HL-60 (cell line): ENCODE data around the gene CCNY.

ENCODE experiments used
- DNase-seq, 2 experiments: peaks; one replicate each; pipeline ENCODE4 v3.0.0-alpha.2; 2010 to 2020; ENCODE audit warnings: low read depth in 1 of 2, low spot score in 1 of 2
- H3K27ac ChIP-seq: fragments of 250-450 bp; sonication (Bioruptor Pico); replicated peaks from 2 replicates; pipeline ENCODE4 v1.5.1; 2020; ENCODE audit warnings: mild to moderate bottlenecking, moderate library complexity
- H3K27me3 ChIP-seq: fragments of 250-450 bp; sonication (Bioruptor Pico); 2 replicates; pipeline ENCODE4 v1.5.1; 2021; ENCODE audit warnings: mild to moderate bottlenecking, moderate library complexity; ENCODE audit not compliant: insufficient read depth, poor library complexity, severe bottlenecking
- H3K4me3 ChIP-seq: replicated peaks from 2 replicates; pipeline ENCODE4 v1.5.1; 2011; ENCODE audit warnings: mild to moderate bottlenecking, control low read depth, low read length; ENCODE audit not compliant: insufficient read depth
- GABPA ChIP-seq: IDR thresholded peaks from 2 replicates; pipeline ENCODE4 v1.6.1; 2012; ENCODE audit warnings: low read depth
- POLR2AphosphoS5 ChIP-seq: IDR thresholded peaks from 2 replicates; pipeline ENCODE4 v1.6.1; 2012; ENCODE audit warnings: low read depth
- SPI1 ChIP-seq: IDR thresholded peaks from 2 replicates; pipeline ENCODE4 v1.6.1; 2012; ENCODE audit warnings: low read depth, mild to moderate bottlenecking, borderline replicate concordance
- TF ChIP-seq, protein P1 (sequence below): IDR thresholded peaks from one replicate; pipeline ENCODE4 v1.5.1; 2011; ENCODE audit warnings: low read length, control low read depth, inconsistent platforms; ENCODE audit not compliant: insufficient read depth
- TF ChIP-seq, protein P2 (sequence below): IDR thresholded peaks from 2 replicates; pipeline ENCODE4 v1.6.1; 2012; ENCODE audit warnings: low read depth; ENCODE audit not compliant: insufficient replicate concordance

Gene CCNY

DNA sequence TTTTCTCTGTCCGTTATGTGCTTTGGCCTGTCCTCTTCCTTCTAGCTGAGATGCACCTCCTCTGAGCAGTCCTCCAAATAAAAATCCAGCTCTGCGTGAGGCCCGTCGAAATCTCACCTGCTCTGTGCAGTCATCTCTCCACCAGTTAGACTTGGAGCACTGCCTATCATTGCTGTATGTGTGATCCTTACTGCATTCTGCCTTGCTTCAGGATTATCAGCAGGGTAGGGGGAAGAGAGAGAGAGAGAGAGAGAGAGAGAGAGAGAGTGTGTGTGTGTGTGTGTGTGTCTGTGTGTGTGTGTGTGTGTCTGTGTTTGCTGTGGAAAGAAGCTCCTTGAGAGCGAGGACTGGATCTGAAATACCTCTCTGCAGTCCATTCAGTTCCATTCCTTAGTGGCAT, 129.4 kb downstream of the CCNY start:
- Histone ChIP-seq H3K27ac (no peak overlapping the region), H3K27me3 (no peaks in the 10 kb centered on the region), H3K4me3 (no peak overlapping the region)
- TF ChIP-seq, protein P1, sequence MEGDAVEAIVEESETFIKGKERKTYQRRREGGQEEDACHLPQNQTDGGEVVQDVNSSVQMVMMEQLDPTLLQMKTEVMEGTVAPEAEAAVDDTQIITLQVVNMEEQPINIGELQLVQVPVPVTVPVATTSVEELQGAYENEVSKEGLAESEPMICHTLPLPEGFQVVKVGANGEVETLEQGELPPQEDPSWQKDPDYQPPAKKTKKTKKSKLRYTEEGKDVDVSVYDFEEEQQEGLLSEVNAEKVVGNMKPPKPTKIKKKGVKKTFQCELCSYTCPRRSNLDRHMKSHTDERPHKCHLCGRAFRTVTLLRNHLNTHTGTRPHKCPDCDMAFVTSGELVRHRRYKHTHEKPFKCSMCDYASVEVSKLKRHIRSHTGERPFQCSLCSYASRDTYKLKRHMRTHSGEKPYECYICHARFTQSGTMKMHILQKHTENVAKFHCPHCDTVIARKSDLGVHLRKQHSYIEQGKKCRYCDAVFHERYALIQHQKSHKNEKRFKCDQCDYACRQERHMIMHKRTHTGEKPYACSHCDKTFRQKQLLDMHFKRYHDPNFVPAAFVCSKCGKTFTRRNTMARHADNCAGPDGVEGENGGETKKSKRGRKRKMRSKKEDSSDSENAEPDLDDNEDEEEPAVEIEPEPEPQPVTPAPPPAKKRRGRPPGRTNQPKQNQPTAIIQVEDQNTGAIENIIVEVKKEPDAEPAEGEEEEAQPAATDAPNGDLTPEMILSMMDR = no peak
- TF ChIP-seq SPI1 = no peak
- no peak for DNase-seq

DNA sequence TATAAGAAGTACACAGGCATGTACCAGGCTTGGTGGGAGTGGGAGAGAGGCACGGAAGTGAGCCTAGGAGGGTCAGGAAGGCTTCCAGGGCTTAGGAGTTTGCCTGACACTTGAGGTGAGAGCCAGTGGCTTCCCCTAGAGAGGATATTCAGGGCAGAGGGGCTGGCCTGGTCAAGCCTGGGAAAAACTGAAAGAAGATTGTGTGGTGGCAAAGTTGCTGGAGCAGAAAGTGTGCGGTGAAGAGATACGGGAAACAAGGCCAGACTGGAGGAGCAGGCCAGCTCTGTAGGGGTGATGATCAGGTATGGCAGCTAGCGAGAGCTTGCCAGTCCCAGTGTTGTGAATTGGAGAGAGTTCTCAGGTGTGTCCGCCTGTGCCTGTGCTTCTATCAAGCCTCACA, 129.9 kb downstream of the CCNY start:
- no peak for DNase-seq
- Histone ChIP-seq H3K27ac (no peak overlapping the region), H3K4me3 (no peak overlapping the region), H3K27me3 (no peaks in the 10 kb centered on the region)
- TF ChIP-seq, protein P1 = no peak
- TF ChIP-seq, protein P2, sequence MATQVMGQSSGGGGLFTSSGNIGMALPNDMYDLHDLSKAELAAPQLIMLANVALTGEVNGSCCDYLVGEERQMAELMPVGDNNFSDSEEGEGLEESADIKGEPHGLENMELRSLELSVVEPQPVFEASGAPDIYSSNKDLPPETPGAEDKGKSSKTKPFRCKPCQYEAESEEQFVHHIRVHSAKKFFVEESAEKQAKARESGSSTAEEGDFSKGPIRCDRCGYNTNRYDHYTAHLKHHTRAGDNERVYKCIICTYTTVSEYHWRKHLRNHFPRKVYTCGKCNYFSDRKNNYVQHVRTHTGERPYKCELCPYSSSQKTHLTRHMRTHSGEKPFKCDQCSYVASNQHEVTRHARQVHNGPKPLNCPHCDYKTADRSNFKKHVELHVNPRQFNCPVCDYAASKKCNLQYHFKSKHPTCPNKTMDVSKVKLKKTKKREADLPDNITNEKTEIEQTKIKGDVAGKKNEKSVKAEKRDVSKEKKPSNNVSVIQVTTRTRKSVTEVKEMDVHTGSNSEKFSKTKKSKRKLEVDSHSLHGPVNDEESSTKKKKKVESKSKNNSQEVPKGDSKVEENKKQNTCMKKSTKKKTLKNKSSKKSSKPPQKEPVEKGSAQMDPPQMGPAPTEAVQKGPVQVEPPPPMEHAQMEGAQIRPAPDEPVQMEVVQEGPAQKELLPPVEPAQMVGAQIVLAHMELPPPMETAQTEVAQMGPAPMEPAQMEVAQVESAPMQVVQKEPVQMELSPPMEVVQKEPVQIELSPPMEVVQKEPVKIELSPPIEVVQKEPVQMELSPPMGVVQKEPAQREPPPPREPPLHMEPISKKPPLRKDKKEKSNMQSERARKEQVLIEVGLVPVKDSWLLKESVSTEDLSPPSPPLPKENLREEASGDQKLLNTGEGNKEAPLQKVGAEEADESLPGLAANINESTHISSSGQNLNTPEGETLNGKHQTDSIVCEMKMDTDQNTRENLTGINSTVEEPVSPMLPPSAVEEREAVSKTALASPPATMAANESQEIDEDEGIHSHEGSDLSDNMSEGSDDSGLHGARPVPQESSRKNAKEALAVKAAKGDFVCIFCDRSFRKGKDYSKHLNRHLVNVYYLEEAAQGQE = no peak
- no peak for TF ChIP-seq POLR2AphosphoS5
- TF ChIP-seq GABPA = no peak
- TF ChIP-seq SPI1 = no peak

DNA sequence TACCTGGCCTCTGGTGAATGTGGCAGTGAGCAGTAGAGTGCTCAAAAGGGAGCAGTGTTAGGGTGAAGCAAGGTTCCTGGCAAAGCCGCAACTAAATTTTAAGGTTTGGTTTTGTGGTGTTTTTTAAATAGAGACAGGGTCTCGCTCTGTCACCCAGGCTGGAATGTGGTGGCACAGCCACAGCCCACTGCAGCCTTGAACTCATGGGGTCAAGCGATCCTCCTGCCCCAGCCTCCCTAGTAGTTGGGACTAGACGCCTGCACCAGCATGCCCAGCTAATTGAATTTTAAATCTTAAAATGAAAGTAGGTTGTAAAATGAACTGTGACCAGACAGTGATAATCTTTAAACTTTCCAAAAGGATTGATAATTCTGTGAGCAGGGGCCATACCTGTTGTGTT, 130.4 kb downstream of the CCNY start:
- H3K27ac ChIP-seq = no peak overlapping the region
- TF ChIP-seq, protein P2 = no peak
- TF ChIP-seq, protein P1 = no peak
- TF ChIP-seq GABPA = no peak
- TF ChIP-seq POLR2AphosphoS5 = no peak
- no peak for TF ChIP-seq SPI1
- DNase-seq = no peak
- no peaks in the 10 kb centered on the region for H3K27me3 ChIP-seq
- no peak overlapping the region for H3K4me3 ChIP-seq

DNA sequence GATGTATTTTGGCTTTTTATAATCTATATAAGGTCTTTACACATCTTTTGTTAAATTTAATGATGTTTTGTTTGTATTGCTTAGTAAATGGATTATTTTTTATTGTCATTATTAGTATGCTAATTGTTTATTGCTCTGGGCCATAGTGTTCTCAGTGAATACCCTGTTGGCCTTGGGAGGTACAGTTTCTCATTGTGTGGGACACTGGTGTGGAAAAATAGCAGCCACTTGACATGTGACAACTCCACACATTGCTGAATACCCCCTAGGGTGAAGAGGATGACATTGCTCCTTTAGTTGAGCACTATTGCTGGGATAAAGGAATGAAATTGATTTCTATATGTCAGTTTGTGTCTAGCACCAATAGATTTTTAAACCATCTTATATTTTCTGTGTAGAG, 130.9 kb downstream of the CCNY start:
- no peak overlapping the region for H3K27ac ChIP-seq
- TF ChIP-seq, protein P1 = no peak
- TF ChIP-seq GABPA (no peak), POLR2AphosphoS5 (no peak), SPI1 (no peak)
- TF ChIP-seq, protein P2 = no peak
- DNase-seq = no peak
- no peak overlapping the region for H3K4me3 ChIP-seq
- no peaks in the 10 kb centered on the region for H3K27me3 ChIP-seq
